PC-9 (cell line): ENCODE measurements around the gene CILP2.

ENCODE experiments used
- CTCF ChIP-seq: fragments of 200-600 bp; sonication (generic); conservative IDR thresholded peaks from 2 replicates; pipeline ENCODE4 v1.6.1; 2017; ENCODE audit warnings: mixed run types, antibody characterized with exemption, mild to moderate bottlenecking, moderate library complexity
- EZH2 ChIP-seq: fragments of 200-600 bp; sonication (generic); IDR thresholded peaks from 2 replicates; pipeline ENCODE4 v1.8.0; 2017; ENCODE audit warnings: antibody characterized with exemption, low read depth

GRCh38 chr19:19498255-19498991 lies 39.6 kb upstream of the CILP2 start:
- TF ChIP-seq CTCF (no peak), EZH2 (no peak)
